Liver (tissue), 9 donors: Measurements from ENCODE around the gene PLIN3. TPM values are rescaled to one million over a fixed set of nuclear protein-coding genes. Genes with fewer than 3 reads are reported as not detected.
"Not testable (repeated sequence)": the region's sequence is repeated elsewhere in the genome, so short reads cannot be mapped to it uniquely, and the experiment has no call there.

Experiments
- DNase-seq: peaks from one replicate; pipeline ENCODE4 v3.0.0-alpha.2; 2017; ENCODE audit warnings: low spot score
- H3K27ac ChIP-seq, 2 donors: one replicate each; pipeline ENCODE4 v1.7.0; 2013; ENCODE audit warnings: inconsistent platforms in 2 of 2, low read length in 2 of 2, control low read depth in 1 of 2, low read depth in 1 of 2, mild to moderate bottlenecking in 1 of 2
- H3K27me3 ChIP-seq, 4 donors: one replicate each; pipeline versions ENCODE4 v1.6.1 to v1.7.0; 2013; ENCODE audit warnings: low read length in 3 of 4, inconsistent platforms in 1 of 4, mild to moderate bottlenecking in 1 of 4, moderate library complexity in 1 of 4; ENCODE audit not compliant: control insufficient read depth in 4 of 4, insufficient read depth in 4 of 4
- H3K36me3 ChIP-seq, 4 donors: one replicate each; pipeline versions ENCODE4 v1.6.1 to v1.7.0; 2013; ENCODE audit warnings: low read length in 3 of 4, mild to moderate bottlenecking in 3 of 4, low read depth in 1 of 4, moderate library complexity in 1 of 4; ENCODE audit not compliant: control insufficient read depth in 4 of 4, insufficient read depth in 3 of 4
- H3K4me1 ChIP-seq, 4 donors: one replicate each; pipeline versions ENCODE4 v1.6.1 to v1.7.0; 2013; ENCODE audit warnings: low read length in 3 of 4, mild to moderate bottlenecking in 3 of 4, moderate library complexity in 1 of 4; ENCODE audit not compliant: control insufficient read depth in 4 of 4, insufficient read depth in 4 of 4
- H3K4me3 ChIP-seq, 3 donors: one replicate each; pipeline versions ENCODE4 v1.6.1 to v1.7.0; 2013; ENCODE audit warnings: low read length in 3 of 3, control low read depth in 1 of 3, low read depth in 1 of 3, mild to moderate bottlenecking in 1 of 3
- H3K9ac ChIP-seq, 2 donors: one replicate each; pipeline ENCODE4 v1.7.0; 2013; ENCODE audit warnings: low read length in 2 of 2, mild to moderate bottlenecking in 2 of 2, moderate library complexity in 2 of 2, control low read depth in 1 of 2, low read depth in 1 of 2
- H3K9me3 ChIP-seq, 4 donors: one replicate each; pipeline versions ENCODE4 v1.6.1 to v1.7.0; 2013; ENCODE audit warnings: low read length in 3 of 4; ENCODE audit not compliant: control insufficient read depth in 4 of 4
- EGR1 ChIP-seq, 2 donors: IDR thresholded peaks; 2 replicates each; pipeline ENCODE4 v1.6.1; 2016 to 2018; ENCODE audit warnings: antibody characterized with exemption in 2 of 2, low read depth in 2 of 2
- FOXA1 ChIP-seq: IDR thresholded peaks from 2 replicates; pipeline ENCODE4 v1.6.1; 2016; ENCODE audit warnings: antibody characterized with exemption
- FOXA2 ChIP-seq: IDR thresholded peaks from 2 replicates; pipeline ENCODE4 v1.6.1; 2016; ENCODE audit warnings: antibody characterized with exemption
- GABPA ChIP-seq, 2 donors: IDR thresholded peaks in 1 of 2; conservative IDR thresholded peaks in 1 of 2; 2 replicates each; pipeline ENCODE4 v1.6.1; 2016; ENCODE audit warnings: antibody characterized with exemption in 2 of 2, mild to moderate bottlenecking in 1 of 2, moderate library complexity in 1 of 2
- HNF4A ChIP-seq, 2 donors: conservative IDR thresholded peaks; 2 replicates each; pipeline ENCODE4 v1.6.1; 2016; ENCODE audit warnings: antibody characterized with exemption in 2 of 2, mild to moderate bottlenecking in 2 of 2
- HNF4G ChIP-seq: IDR thresholded peaks from 2 replicates; pipeline ENCODE4 v1.6.1; 2016; ENCODE audit warnings: antibody characterized with exemption
- JUND ChIP-seq, 2 donors: IDR thresholded peaks; 2 replicates each; pipeline ENCODE4 v1.6.1; 2016; ENCODE audit warnings: antibody characterized with exemption in 2 of 2
- MAX ChIP-seq: IDR thresholded peaks from 2 replicates; pipeline ENCODE4 v1.6.1; 2016; ENCODE audit warnings: antibody characterized with exemption
- NR2F2 ChIP-seq: IDR thresholded peaks from 2 replicates; pipeline ENCODE4 v1.6.1; 2016; ENCODE audit warnings: antibody characterized with exemption
- REST ChIP-seq: IDR thresholded peaks from 2 replicates; pipeline ENCODE4 v1.6.1; 2016; ENCODE audit warnings: antibody characterized with exemption, mild to moderate bottlenecking
- RXRA ChIP-seq, 2 donors: IDR thresholded peaks; 2 replicates each; pipeline ENCODE4 v1.6.1; 2017 to 2018; ENCODE audit warnings: antibody characterized with exemption in 2 of 2, mild to moderate bottlenecking in 1 of 2
- SP1 ChIP-seq: IDR thresholded peaks from 2 replicates; pipeline ENCODE4 v1.6.1; 2018; ENCODE audit warnings: antibody characterized with exemption, mild to moderate bottlenecking
- TAF1 ChIP-seq: conservative IDR thresholded peaks from 2 replicates; pipeline ENCODE4 v1.6.1; 2016; ENCODE audit warnings: antibody characterized with exemption, mild to moderate bottlenecking
- YY1 ChIP-seq: IDR thresholded peaks from 2 replicates; pipeline ENCODE4 v1.6.1; 2016; ENCODE audit warnings: antibody characterized with exemption, mild to moderate bottlenecking
- WGBS: extraction: QIAGEN DNeasy Blood & Tissue Kit; methylation state at CpG from one replicate; pipeline ENCODE4 v1.1.7; 2013; 5-methylcytosine and 5-hydroxymethylcytosine counted together
- polyA plus RNA-seq, 2 donors: library from polyadenylated mRNA; stranded (reverse) in 1 of 2; unstranded in 1 of 2; fragments of 200-250 nt in 1 of 2; fragments of >200 nt in 1 of 2; fragmentation: Nextera tagmentation in 1 of 2; extraction: Ambion mirVana in 1 of 2; gene quantifications; one replicate each; pipeline versions ENCODE4 v1.2.1 to v1.2.3, GENCODE V29; 2013 to 2015
- total RNA-seq, 2 donors: library from RNA; depleted of rRNA; stranded (reverse); fragments of >200 nt; gene quantifications; one replicate each; pipeline ENCODE4 v1.2.3, GENCODE V29; 2014
- TF ChIP-seq, protein P1 (sequence below): IDR thresholded peaks from 2 replicates; pipeline ENCODE4 v1.6.1; 2016; ENCODE audit warnings: antibody characterized with exemption
- TF ChIP-seq, protein P2 (sequence below): fragments of 150-350 bp; IDR thresholded peaks from 2 replicates; pipeline ENCODE4 v1.5.1; 2017; ENCODE audit warnings: improper control_type of control experiment, low read depth, low read length; ENCODE audit not compliant: missing input control
- donor health status: healthy.
- donor health status: healthy.
- donor health status: healthy.
- donor health status: healthy.
- donor health status: healthy.

PLIN3 gene
- total and polyA plus RNA-seq, 4 donors = 16.9 to 30.2 (median 20.7) TPM

- Histone ChIP-seq H3K27ac (no peak overlapping the region), H3K4me1 (peaks cover 6 to 33% (median 31%) of the 10 kb centered on the region in 4 donors), H3K9me3 (no peaks in the 10 kb centered on the region), H3K4me3 (no peak overlapping the region), H3K9ac (no peak overlapping the region), H3K27me3 (no peaks in the 10 kb centered on the region), H3K36me3 (peaks cover 7 to 16% (median 12%) of the 10 kb centered on the region in 4 donors)
- WGBS = 91% methylated on average over 11 of the region's 11 CpGs
- DNase-seq = no peak
- TF ChIP-seq HNF4G (no peak), JUND (IDR thresholded peaks at IDR 0.05) (no peak), MAX (no peak), REST (no peak), GABPA (IDR thresholded peaks at IDR 0.05 in 1 of 2, conservative IDR thresholded peaks at IDR 0.05 in 1 of 2) (no peak), SP1 (no peak), NR2F2 (no peak), RXRA (IDR thresholded peaks at IDR 0.05) (no peak), FOXA1 (no peak), EGR1 (IDR thresholded peaks at IDR 0.05; ENCODE audit: low read depth in 2 of 2) (no peak), FOXA2 (no peak), YY1 (no peak), HNF4A (conservative IDR thresholded peaks at IDR 0.05) (no peak), TAF1 (no peak)
- TF ChIP-seq, protein P1, sequence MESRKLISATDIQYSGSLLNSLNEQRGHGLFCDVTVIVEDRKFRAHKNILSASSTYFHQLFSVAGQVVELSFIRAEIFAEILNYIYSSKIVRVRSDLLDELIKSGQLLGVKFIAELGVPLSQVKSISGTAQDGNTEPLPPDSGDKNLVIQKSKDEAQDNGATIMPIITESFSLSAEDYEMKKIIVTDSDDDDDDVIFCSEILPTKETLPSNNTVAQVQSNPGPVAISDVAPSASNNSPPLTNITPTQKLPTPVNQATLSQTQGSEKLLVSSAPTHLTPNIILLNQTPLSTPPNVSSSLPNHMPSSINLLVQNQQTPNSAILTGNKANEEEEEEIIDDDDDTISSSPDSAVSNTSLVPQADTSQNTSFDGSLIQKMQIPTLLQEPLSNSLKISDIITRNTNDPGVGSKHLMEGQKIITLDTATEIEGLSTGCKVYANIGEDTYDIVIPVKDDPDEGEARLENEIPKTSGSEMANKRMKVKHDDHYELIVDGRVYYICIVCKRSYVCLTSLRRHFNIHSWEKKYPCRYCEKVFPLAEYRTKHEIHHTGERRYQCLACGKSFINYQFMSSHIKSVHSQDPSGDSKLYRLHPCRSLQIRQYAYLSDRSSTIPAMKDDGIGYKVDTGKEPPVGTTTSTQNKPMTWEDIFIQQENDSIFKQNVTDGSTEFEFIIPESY = no peak
- TF ChIP-seq, protein P2, sequence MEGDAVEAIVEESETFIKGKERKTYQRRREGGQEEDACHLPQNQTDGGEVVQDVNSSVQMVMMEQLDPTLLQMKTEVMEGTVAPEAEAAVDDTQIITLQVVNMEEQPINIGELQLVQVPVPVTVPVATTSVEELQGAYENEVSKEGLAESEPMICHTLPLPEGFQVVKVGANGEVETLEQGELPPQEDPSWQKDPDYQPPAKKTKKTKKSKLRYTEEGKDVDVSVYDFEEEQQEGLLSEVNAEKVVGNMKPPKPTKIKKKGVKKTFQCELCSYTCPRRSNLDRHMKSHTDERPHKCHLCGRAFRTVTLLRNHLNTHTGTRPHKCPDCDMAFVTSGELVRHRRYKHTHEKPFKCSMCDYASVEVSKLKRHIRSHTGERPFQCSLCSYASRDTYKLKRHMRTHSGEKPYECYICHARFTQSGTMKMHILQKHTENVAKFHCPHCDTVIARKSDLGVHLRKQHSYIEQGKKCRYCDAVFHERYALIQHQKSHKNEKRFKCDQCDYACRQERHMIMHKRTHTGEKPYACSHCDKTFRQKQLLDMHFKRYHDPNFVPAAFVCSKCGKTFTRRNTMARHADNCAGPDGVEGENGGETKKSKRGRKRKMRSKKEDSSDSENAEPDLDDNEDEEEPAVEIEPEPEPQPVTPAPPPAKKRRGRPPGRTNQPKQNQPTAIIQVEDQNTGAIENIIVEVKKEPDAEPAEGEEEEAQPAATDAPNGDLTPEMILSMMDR = no peak
Observed at GRCh38 chr19:4794971-4795370, 72.5 kb downstream of the PLIN3 start.

GRCh38 chr19:4793278-4793677, 74.2 kb downstream of the PLIN3 start:
- not testable (repeated sequence) for H3K9me3 ChIP-seq, H3K27me3 ChIP-seq, H3K4me3 ChIP-seq, H3K27ac ChIP-seq, H3K9ac ChIP-seq, DNase-seq
- Histone ChIP-seq H3K4me1 (peaks cover 6 to 33% (median 31%) of the 10 kb centered on the region in 4 donors), H3K36me3 (peaks cover 7 to 16% (median 12%) of the 10 kb centered on the region in 4 donors)
- WGBS = 87% methylated on average over 19 of the region's 19 CpGs

DNA sequence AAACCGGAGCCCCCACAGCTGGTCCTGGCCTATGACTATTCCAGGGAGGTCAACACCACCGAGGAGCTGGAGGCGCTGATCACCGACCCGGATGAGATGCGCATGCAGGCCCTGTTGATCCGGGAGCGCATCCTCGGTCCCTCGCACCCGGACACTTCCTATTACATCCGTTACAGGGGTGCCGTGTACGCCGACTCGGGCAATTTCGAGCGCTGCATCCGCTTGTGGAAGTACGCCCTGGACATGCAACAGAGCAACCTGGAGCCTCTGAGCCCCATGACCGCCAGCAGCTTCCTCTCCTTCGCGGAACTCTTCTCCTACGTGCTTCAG, 74.6 kb downstream of the PLIN3 start:
- H3K9me3 ChIP-seq, H3K9ac ChIP-seq, DNase-seq, H3K27me3 ChIP-seq, H3K27ac ChIP-seq: not testable (repeated sequence)
- H3K36me3 ChIP-seq = peaks cover 7 to 16% (median 12%) of the 10 kb centered on the region in 4 donors
- WGBS = 89% methylated on average over 24 of the region's 24 CpGs
- H3K4me1 ChIP-seq = peaks cover 6 to 37% (median 32%) of the 10 kb centered on the region in 4 donors
- H3K4me3 ChIP-seq = peak overlapping the region in 2 of 3 donors; percentile 70 to 96

- Histone ChIP-seq H3K27ac (peak overlapping the region; percentile 67 to 80), H3K9ac (peak overlapping the region in 1 of 2 donors; percentile 83), H3K4me3 (peak overlapping the region; percentile 70 to 96 (median 89)), H3K36me3 (peaks cover 7 to 16% (median 12%) of the 10 kb centered on the region in 4 donors), H3K4me1 (peaks cover 6 to 38% (median 32%) of the 10 kb centered on the region in 4 donors)
- 10% methylated on average over 75 of the region's 75 CpGs for WGBS
- not testable (repeated sequence) for H3K9me3 ChIP-seq, H3K27me3 ChIP-seq, DNase-seq
Observed at GRCh38 chr19:4792019-4792865, 75.2 kb downstream of the PLIN3 start.
